ENCODE results near the gene PPP2R5E. TPM values are rescaled to one million over a fixed set of nuclear protein-coding genes. Genes with fewer than 3 reads are reported as not detected.

The PPP2R5E gene
- total RNA-seq, 2 experiments from 2014 or later = 12.5 to 47.8 TPM

GRCh38 chr14:63383776-63384367 is 159.3 kb downstream of the PPP2R5E start:
- BruUV-seq (replicated peaks) = no TSS peak
- no peaks in the 10 kb centered on the region for H3K9me3 ChIP-seq (ENCODE audit: low read length)
- H3K9me2 ChIP-seq (ENCODE audit: insufficient read depth, low read length) = no peaks in the 10 kb centered on the region
- H3K4me3 ChIP-seq (ENCODE audit: low read depth, low read length, poor library complexity, severe bottlenecking) = no peak overlapping the region
- TF ChIP-seq CTCF (conservative IDR thresholded peaks at IDR 0.05; ENCODE audit: low read length) = no peak
- TF ChIP-seq EZH2phosphoT487 (IDR thresholded peaks at IDR 0.05; ENCODE audit: borderline replicate concordance, low read depth, low read length) = no peak
- no peaks in the 10 kb centered on the region for H4K20me1 ChIP-seq (ENCODE audit: insufficient read depth, low read length)
- intact Hi-C loops (cut with micrococcal nuclease; ENCODE audit: unreplicated experiment) = loop anchor here (10.0 kb wide), 1 partner anchor 921 kb away; no protein-coding TSS in a partner anchor
- no peak overlapping the region for H3K4me2 ChIP-seq (ENCODE audit: low read length)
- no peak overlapping the region for H3K27ac ChIP-seq (ENCODE audit: low read depth, low read length, poor library complexity, severe bottlenecking)
- CTCF ChIA-PET (ENCODE audit: unreplicated experiment) = no interaction called here
- peak; percentile 15 for DNase-seq (ENCODE audit: low spot score)
- H3K36me3 ChIP-seq (ENCODE audit: insufficient read depth, low read length) = peaks cover 67% of the 10 kb centered on the region
- no peak overlapping the region for H2AFZ ChIP-seq (ENCODE audit: low read length)
- H3K4me1 ChIP-seq (ENCODE audit: insufficient read depth, low read length, poor library complexity, severe bottlenecking) = no peaks in the 10 kb centered on the region
- POLR2A ChIA-PET = interaction anchor here (0.7 kb wide), 1 partner anchor 92 kb away, joined by 3 read pairs; no protein-coding TSS in a partner anchor
- no peaks in the 10 kb centered on the region for H3K79me2 ChIP-seq (ENCODE audit: insufficient read depth, low read depth, low read length)

DNA sequence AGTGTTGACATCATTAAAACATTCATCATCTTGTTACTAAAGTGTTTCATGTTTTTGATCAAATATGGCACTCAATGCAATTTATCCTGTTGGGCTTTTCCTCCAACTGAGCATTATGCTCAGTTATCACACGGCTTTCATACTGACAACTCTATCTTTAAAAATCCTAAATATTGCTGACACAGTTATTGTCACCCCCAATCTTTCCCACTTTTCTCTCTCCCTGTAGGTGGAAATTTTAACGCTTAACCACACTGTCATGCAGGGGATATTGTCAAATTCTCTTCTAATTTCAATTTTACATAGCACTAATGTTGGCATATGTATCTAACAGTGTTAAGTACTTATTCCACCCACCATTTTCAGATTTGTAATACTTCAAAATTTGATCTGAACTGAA is 164.7 kb downstream of the PPP2R5E start:
- Histone ChIP-seq H3K4me3 (ENCODE audit: low read depth, low read length, poor library complexity, severe bottlenecking) (no peak overlapping the region), H2AFZ (ENCODE audit: low read length) (no peak overlapping the region), H3K36me3 (ENCODE audit: insufficient read depth, low read length) (peaks cover 32% of the 10 kb centered on the region), H3K9me3 (ENCODE audit: low read length) (no peaks in the 10 kb centered on the region), H3K4me1 (ENCODE audit: insufficient read depth, low read length, poor library complexity, severe bottlenecking) (no peaks in the 10 kb centered on the region), H3K4me2 (ENCODE audit: low read length) (no peak overlapping the region), H3K27ac (ENCODE audit: low read depth, low read length, poor library complexity, severe bottlenecking) (no peak overlapping the region), H4K20me1 (ENCODE audit: insufficient read depth, low read length) (no peaks in the 10 kb centered on the region), H3K79me2 (ENCODE audit: insufficient read depth, low read depth, low read length) (no peaks in the 10 kb centered on the region), H3K9me2 (ENCODE audit: insufficient read depth, low read length) (no peaks in the 10 kb centered on the region)
- POLR2A ChIA-PET = no interaction called here
- intact Hi-C loops (cut with micrococcal nuclease; ENCODE audit: unreplicated experiment) = no loop called here
- CTCF ChIA-PET (ENCODE audit: unreplicated experiment) = no interaction called here
- no peak for TF ChIP-seq CTCF (conservative IDR thresholded peaks at IDR 0.05; ENCODE audit: low read length)
- TF ChIP-seq EZH2phosphoT487 (IDR thresholded peaks at IDR 0.05; ENCODE audit: borderline replicate concordance, low read depth, low read length) = no peak
- BruUV-seq (replicated peaks) = no TSS peak
- DNase-seq (ENCODE audit: low spot score) = no peak

DNA sequence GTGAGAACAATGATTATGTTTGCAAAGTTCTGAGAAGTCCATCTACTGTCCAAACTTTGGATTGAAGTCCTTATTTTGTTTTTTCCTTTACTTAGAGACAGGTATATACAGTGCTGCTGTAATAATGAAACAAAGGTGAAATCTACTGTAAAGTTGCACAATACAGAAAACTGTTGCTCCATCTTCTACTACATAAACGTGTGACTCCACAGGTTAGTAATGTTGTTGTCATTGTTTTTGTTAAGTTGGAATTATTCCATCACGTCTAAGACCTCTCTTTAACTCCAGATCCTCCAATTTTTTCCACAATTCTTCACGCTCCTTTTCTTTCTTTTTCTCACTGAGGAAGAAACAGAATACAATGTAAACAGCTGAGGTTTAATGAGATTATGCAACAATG is 167.4 kb downstream of the PPP2R5E start:
- Histone ChIP-seq H3K4me2 (ENCODE audit: low read length) (no peak overlapping the region), H3K27ac (ENCODE audit: low read depth, low read length, poor library complexity, severe bottlenecking) (no peak overlapping the region), H2AFZ (ENCODE audit: low read length) (no peak overlapping the region), H4K20me1 (ENCODE audit: insufficient read depth, low read length) (no peaks in the 10 kb centered on the region), H3K4me3 (ENCODE audit: low read depth, low read length, poor library complexity, severe bottlenecking) (no peak overlapping the region), H3K9me2 (ENCODE audit: insufficient read depth, low read length) (no peaks in the 10 kb centered on the region), H3K36me3 (ENCODE audit: insufficient read depth, low read length) (peaks cover 10% of the 10 kb centered on the region), H3K79me2 (ENCODE audit: insufficient read depth, low read depth, low read length) (no peaks in the 10 kb centered on the region), H3K9me3 (ENCODE audit: low read length) (no peaks in the 10 kb centered on the region), H3K4me1 (ENCODE audit: insufficient read depth, low read length, poor library complexity, severe bottlenecking) (no peaks in the 10 kb centered on the region)
- no peak for DNase-seq (ENCODE audit: low spot score)
- intact Hi-C loops (cut with micrococcal nuclease; ENCODE audit: unreplicated experiment) = no loop called here
- BruUV-seq (replicated peaks) = no TSS peak
- TF ChIP-seq CTCF (conservative IDR thresholded peaks at IDR 0.05; ENCODE audit: low read length) (no peak), EZH2phosphoT487 (IDR thresholded peaks at IDR 0.05; ENCODE audit: borderline replicate concordance, low read depth, low read length) (no peak)
- CTCF ChIA-PET (ENCODE audit: unreplicated experiment) = no interaction called here
- POLR2A ChIA-PET = interaction anchor here (0.7 kb wide), 1 partner anchor 203 kb away, joined by 3 read pairs; no protein-coding TSS in a partner anchor

All from OCI-LY7 (cell line).